ENCODE results near the gene DOLK.

- no peak for TF ChIP-seq CTCF (conservative IDR thresholded peaks at IDR 0.05; ENCODE audit: low read depth, low read length)
- no peak for TF ChIP-seq EZH2 (IDR thresholded peaks at IDR 0.05; ENCODE audit: borderline replicate concordance, low read depth, low read length, poor library complexity, severe bottlenecking)
Measured at GRCh38 chr9:128928624-128929023, 18.8 kb downstream of the DOLK start.
